Endothelial cell of umbilical vein (primary cell): ENCODE data around the gene GALNT2.

Experiments used
- CTCF ChIP-seq, 2 donors: IDR thresholded peaks; 1 replicate in 1 of 2; 2 replicates in 1 of 2; pipeline ENCODE4 v1.5.1; 2011; ENCODE audit warnings: low read length in 2 of 2, mild to moderate bottlenecking in 2 of 2, moderate library complexity in 2 of 2, control low read depth in 1 of 2, inconsistent platforms in 1 of 2, low read depth in 1 of 2; ENCODE audit not compliant: insufficient read depth in 1 of 2; ENCODE audit errors: extremely low read depth in 1 of 2
- EZH2 ChIP-seq: IDR thresholded peaks from 2 replicates; pipeline ENCODE4 v1.6.1; 2012; ENCODE audit warnings: borderline replicate concordance, low read depth, mild to moderate bottlenecking, moderate library complexity, low read length, inconsistent platforms; ENCODE audit not compliant: severe bottlenecking
- GATA2 ChIP-seq: IDR thresholded peaks from 2 replicates; pipeline ENCODE4 v1.7.0; 2011; ENCODE audit warnings: low read depth, mild to moderate bottlenecking, moderate library complexity, mixed read lengths, low read length; ENCODE audit not compliant: insufficient read length, insufficient read depth
- MAX ChIP-seq: IDR thresholded peaks from 2 replicates; pipeline ENCODE4 v1.6.1; 2011; ENCODE audit not compliant: insufficient read depth, insufficient read length
- POLR2A ChIP-seq: IDR thresholded peaks from 2 replicates; pipeline ENCODE4 v1.6.1; 2012; ENCODE audit warnings: low read depth, mild to moderate bottlenecking, control low read depth, low read length
- POLR2AphosphoS5 ChIP-seq: IDR thresholded peaks from 2 replicates; pipeline ENCODE4 v1.6.1; 2012; ENCODE audit warnings: low read depth, mild to moderate bottlenecking, control low read depth, low read length, moderate library complexity; ENCODE audit not compliant: insufficient read depth

- TF ChIP-seq CTCF (IDR thresholded peaks at IDR 0.05; ENCODE audit: extremely low read depth in 1 of 2, insufficient read depth in 1 of 2, low read depth in 1 of 2, low read length in 2 of 2): no peak
- no peak for TF ChIP-seq POLR2A
- TF ChIP-seq EZH2: no peak
- TF ChIP-seq POLR2AphosphoS5: no peak
- TF ChIP-seq MAX: no peak
- no peak for TF ChIP-seq GATA2
Observed at GRCh38 chr1:230052018-230052417, 15.0 kb upstream of the GALNT2 start.
